KBM-7 (cell line): ENCODE results near the gene MCUR1.
"Not testable (repeated sequence)": the region's sequence is repeated elsewhere in the genome, so short reads cannot be mapped to it uniquely, and the experiment has no call there.

Experiments
- DNase-seq: peaks from one replicate; pipeline ENCODE4 v3.0.0-alpha.2; 2015
- in situ Hi-C: fragments of 300-500 bp; cut with MboI; formaldehyde crosslinking; loops from 2 replicates; pipeline ENCODE4 v1.14.3; 2020; ENCODE audit warnings: low sequenced_read_pairs, low pct_unique_long_range_greater_than_20kb, mixed read lengths

The MCUR1 gene

GRCh38 chr6:13789746-13790145, 24.6 kb downstream of the MCUR1 start:
- in situ Hi-C loops: no loop called here
- no peak for DNase-seq

- in situ Hi-C loops: no loop called here
- DNase-seq: no peak
These were observed 25.5 kb downstream of the MCUR1 start for GRCh38 chr6:13788820-13789219.

- no peak for DNase-seq
- in situ Hi-C loops: no loop called here
These were observed 27.2 kb downstream of the MCUR1 start for GRCh38 chr6:13787137-13787536.

- DNase-seq, in situ Hi-C loops: not testable (repeated sequence)
These were observed 34.2 kb downstream of the MCUR1 start for GRCh38 chr6:13780162-13780561.

- in situ Hi-C loops: no loop called here
- DNase-seq: no peak
These were observed 36.3 kb downstream of the MCUR1 start for GRCh38 chr6:13778028-13778427.

GRCh38 chr6:13776602-13777001, 37.8 kb downstream of the MCUR1 start:
- DNase-seq: no peak
- in situ Hi-C loops: no loop called here

- DNase-seq, in situ Hi-C loops: not testable (repeated sequence)
These were observed 38.9 kb downstream of the MCUR1 start for GRCh38 chr6:13775466-13775865.

GRCh38 chr6:13772358-13773030, 41.9 kb downstream of the MCUR1 start:
- DNase-seq, in situ Hi-C loops: not testable (repeated sequence)

GRCh38 chr6:13769655-13770053, 44.7 kb downstream of the MCUR1 start:
- DNase-seq: no peak
- in situ Hi-C loops: no loop called here

- DNase-seq: no peak
- in situ Hi-C loops: no loop called here
These were observed 45.2 kb downstream of the MCUR1 start for GRCh38 chr6:13769034-13769654.

GRCh38 chr6:13767121-13767808, 47.1 kb downstream of the MCUR1 start:
- peak; percentile 41 for DNase-seq
- in situ Hi-C loops: no loop called here

- in situ Hi-C loops: no loop called here
- DNase-seq: peak; percentile 82
These were observed 48.1 kb downstream of the MCUR1 start for GRCh38 chr6:13766201-13766634.

GRCh38 chr6:13765570-13765969, 48.8 kb downstream of the MCUR1 start:
- peak; percentile 12 for DNase-seq

GRCh38 chr6:13764996-13765395, 49.4 kb downstream of the MCUR1 start:
- DNase-seq: peak; percentile 25
- in situ Hi-C loops: no loop called here

More at GRCh38 chr6:13765570-13765969, 48.8 kb downstream of the MCUR1 start:
- in situ Hi-C loops: no loop called here

- in situ Hi-C loops: no loop called here
- no peak for DNase-seq
These were observed 50.5 kb downstream of the MCUR1 start for GRCh38 chr6:13763740-13764381.

GRCh38 chr6:13762611-13763441, 51.5 kb downstream of the MCUR1 start:
- peak; percentile 96 for DNase-seq
- in situ Hi-C loops: no loop called here

- no peak for DNase-seq
- in situ Hi-C loops: no loop called here
These were observed 52.9 kb downstream of the MCUR1 start for GRCh38 chr6:13761361-13762036.
